IMR-90 (cell line): Measurements from ENCODE around the gene ANKRD11. TPM values are rescaled to one million over a fixed set of nuclear protein-coding genes. Genes with fewer than 3 reads are reported as not detected.
A peak's percentile ranks its signal among the peaks of the same experiment; 100 is the strongest.

Experiments
- ATAC-seq: fragments of 200-7000 bp; cut with Tn5 transposase; 2 replicates; pipeline ENCODE4 v1.9.1; 2020; ENCODE audit warnings: low read depth, mild to moderate bottlenecking, moderate library complexity
- BruUV-seq: library from RNA; stranded (reverse); fragments of 400-500 nt; replicated peaks from 2 replicates; lab custom pipeline; 2021; lab: Mats Ljungman, UMichigan
- CTCF ChIA-PET: fragments of 300-600 bp; formaldehyde crosslinking; extraction: SDS; loops from one replicate; lab custom pipeline; 2021; ENCODE audit warnings: antibody characterized with exemption; lab: Yijun Ruan, JAX
- POLR2A ChIA-PET: fragments of 300-600 bp; sonication (Branson Sonifier 250); formaldehyde crosslinking; loops from one replicate; lab custom pipeline; 2022; ENCODE audit warnings: antibody characterized with exemption; ENCODE audit not compliant: unreplicated experiment; lab: Charles Lee
- DNase-seq: peaks from one replicate; pipeline ENCODE4 v3.0.0; 2013
- H2AFZ ChIP-seq: replicated peaks from 2 replicates; pipeline ENCODE3; 2013; ENCODE audit warnings: low read length, mild to moderate bottlenecking; ENCODE audit not compliant: poor library complexity
- H2AK5ac ChIP-seq: 2 replicates; pipeline ENCODE4 v1.6.1; 2013; ENCODE audit warnings: low read depth, low read length, inconsistent platforms
- H2AK9ac ChIP-seq: replicated peaks from 2 replicates; pipeline ENCODE3; 2013; ENCODE audit warnings: mild to moderate bottlenecking, low read depth, low read length, moderate library complexity; ENCODE audit not compliant: poor library complexity
- H2BK120ac ChIP-seq: 2 replicates; pipeline ENCODE4 v1.6.1; 2013; ENCODE audit warnings: low read depth, low read length, inconsistent platforms
- H2BK15ac ChIP-seq: 3 replicates; pipeline ENCODE4 v1.6.1; 2013; ENCODE audit warnings: low read depth, low read length, inconsistent platforms
- H2BK20ac ChIP-seq: 2 replicates; pipeline ENCODE4 v1.6.1; 2013; ENCODE audit warnings: low read depth, mild to moderate bottlenecking, inconsistent platforms, low read length, moderate library complexity
- H2BK5ac ChIP-seq: 2 replicates; pipeline ENCODE4 v1.6.1; 2013; ENCODE audit warnings: mild to moderate bottlenecking, low read depth, low read length, inconsistent platforms; ENCODE audit not compliant: poor library complexity, severe bottlenecking
- H3K14ac ChIP-seq: replicated peaks from 2 replicates; pipeline ENCODE4 v1.6.1; 2013; ENCODE audit warnings: low read depth, low read length, inconsistent platforms
- H3K18ac ChIP-seq: 2 replicates; pipeline ENCODE4 v1.6.1; 2013; ENCODE audit warnings: low read depth, low read length, control low read depth
- H3K23ac ChIP-seq: 2 replicates; pipeline ENCODE4 v1.6.1; 2013; ENCODE audit warnings: low read depth, low read length, inconsistent platforms
- H3K27ac ChIP-seq: 2 replicates; pipeline ENCODE4 v1.5.1; 2013; ENCODE audit warnings: mild to moderate bottlenecking, control low read depth, low read length; ENCODE audit not compliant: insufficient read depth
- H3K27me3 ChIP-seq: 2 replicates; pipeline ENCODE4 v1.6.1; 2013; ENCODE audit warnings: low read length; ENCODE audit not compliant: control insufficient read depth, insufficient read depth
- H3K36me3 ChIP-seq: 2 replicates; pipeline ENCODE4 v1.6.1; 2013; ENCODE audit warnings: low read length, mixed read lengths; ENCODE audit not compliant: control insufficient read depth, insufficient read depth
- H3K4ac ChIP-seq: 2 replicates; pipeline ENCODE4 v1.6.1; 2013; ENCODE audit warnings: low read depth, low read length, inconsistent platforms
- H3K4me1 ChIP-seq: 2 replicates; pipeline ENCODE4 v1.6.1; 2013; ENCODE audit warnings: low read length, mixed read lengths; ENCODE audit not compliant: control insufficient read depth, insufficient read depth
- H3K4me2 ChIP-seq: 2 replicates; pipeline ENCODE4 v1.6.1; 2013; ENCODE audit warnings: low read depth, mild to moderate bottlenecking, control low read depth, low read length, moderate library complexity
- H3K4me3 ChIP-seq: 2 replicates; pipeline ENCODE4 v1.5.1; 2013; ENCODE audit warnings: low read depth, mild to moderate bottlenecking, control low read depth, low read length, moderate library complexity; ENCODE audit not compliant: insufficient read depth
- H3K56ac ChIP-seq: 2 replicates; pipeline ENCODE4 v1.6.1; 2013; ENCODE audit warnings: low read length, inconsistent platforms; ENCODE audit not compliant: insufficient read depth; ENCODE audit errors: extremely low read depth
- H3K79me1 ChIP-seq, 2 experiments: 2 replicates each; pipeline ENCODE4 v1.6.1; 2013; ENCODE audit warnings: low read length in 2 of 2, inconsistent platforms in 1 of 2, low read depth in 1 of 2
- H3K9ac ChIP-seq: 2 replicates; pipeline ENCODE4 v1.6.1; 2013; ENCODE audit warnings: low read depth, low read length, control low read depth
- H3K9me1 ChIP-seq: 2 replicates; pipeline ENCODE4 v1.6.1; 2013; ENCODE audit warnings: low read length, inconsistent platforms; ENCODE audit not compliant: insufficient read depth
- H3K9me3 ChIP-seq: 2 replicates; pipeline ENCODE4 v1.6.1; 2013; ENCODE audit warnings: low read length; ENCODE audit not compliant: control insufficient read depth, insufficient read depth
- H4K20me1 ChIP-seq: 2 replicates; pipeline ENCODE4 v1.6.1; 2013; ENCODE audit warnings: low read length, inconsistent platforms; ENCODE audit not compliant: insufficient read depth
- H4K5ac ChIP-seq: 2 replicates; pipeline ENCODE4 v1.6.1; 2013; ENCODE audit warnings: mild to moderate bottlenecking, low read depth, low read length, control low read depth
- H4K8ac ChIP-seq, 2 experiments: 2 replicates each; pipeline ENCODE4 v1.6.1; 2013; ENCODE audit warnings: low read depth in 2 of 2, low read length in 2 of 2, control low read depth in 1 of 2, inconsistent platforms in 1 of 2
- H4K91ac ChIP-seq: 2 replicates; pipeline ENCODE4 v1.6.1; 2013; ENCODE audit warnings: low read depth, low read length, inconsistent platforms; ENCODE audit not compliant: insufficient read depth
- BHLHE40 ChIP-seq: fragments of 150-350 bp; IDR thresholded peaks from 2 replicates; pipeline ENCODE4 v1.6.1; 2016; ENCODE audit warnings: mild to moderate bottlenecking, low read depth, low read length
- CEBPB ChIP-seq: IDR thresholded peaks from 2 replicates; pipeline ENCODE4 v1.6.1; 2012; ENCODE audit warnings: low read depth, low read length, improper control_type of control experiment
- CHD1 ChIP-seq: IDR thresholded peaks from 2 replicates; pipeline ENCODE4 v1.6.1; 2012; ENCODE audit warnings: low read depth, low read length, improper control_type of control experiment
- FOS ChIP-seq: fragments of 150-350 bp; IDR thresholded peaks from 2 replicates; pipeline ENCODE4 v1.6.1; 2016; ENCODE audit warnings: low read depth, low read length
- MAFK ChIP-seq: IDR thresholded peaks from 2 replicates; pipeline ENCODE4 v1.6.1; 2012; ENCODE audit warnings: low read depth, low read length, improper control_type of control experiment
- MXI1 ChIP-seq: IDR thresholded peaks from 2 replicates; pipeline ENCODE4 v1.6.1; 2012; ENCODE audit warnings: low read depth, mild to moderate bottlenecking, low read length, moderate library complexity, borderline replicate concordance
- NFE2L2 ChIP-seq: fragments of 150-350 bp; IDR thresholded peaks from 2 replicates; pipeline ENCODE4 v1.6.1; 2016; ENCODE audit warnings: low read depth, mild to moderate bottlenecking, low read length
- RAD21 ChIP-seq: IDR thresholded peaks from 2 replicates; pipeline ENCODE4 v1.6.1; 2012; ENCODE audit warnings: low read length, improper control_type of control experiment
- WGBS, 2 experiments: methylation state at CpG; one replicate each; pipeline versions ENCODE4 v1.1.5 to v1.1.7; 2013; ENCODE audit warnings: missing lambda C conversion rate in 2 of 2; ENCODE audit not compliant: insufficient read length in 1 of 2; ENCODE audit errors: extremely low coverage in 2 of 2; 5-methylcytosine and 5-hydroxymethylcytosine counted together
- dilution Hi-C: fragments of 300-500 bp; cut with HindIII; formaldehyde crosslinking; loops from one replicate; pipeline ENCODE4 v1.14.3; 2018; ENCODE audit warnings: low sequenced_read_pairs; ENCODE audit not compliant: unreplicated experiment
- in situ Hi-C: fragments of 300-500 bp; cut with MboI; formaldehyde crosslinking; loops from 3 replicates; pipeline ENCODE4 v1.14.3; 2019; ENCODE audit warnings: low sequenced_read_pairs, inconsistent platforms, mixed read lengths
- intact Hi-C: fragments of 100-400 bp; cut with micrococcal nuclease; formaldehyde crosslinking; loops from 2 replicates; pipeline ENCODE4 v1.10.0; 2022
- polyA plus RNA-seq, 3 experiments: library from polyadenylated mRNA; depleted of rRNA; stranded (reverse); fragments of >200 nt; gene quantifications; 2 replicates each; pipeline ENCODE4 v1.2.3, GENCODE V29; 2012; ENCODE audit warnings: low replicate concordance in 1 of 3
- total RNA-seq: library from RNA; depleted of rRNA; stranded (reverse); fragments of >200 nt; gene quantifications from 2 replicates; pipeline ENCODE4 v1.2.3, GENCODE V29; 2012
- TF ChIP-seq, protein P1 (sequence below): fragments of 150-350 bp; IDR thresholded peaks from 2 replicates; pipeline ENCODE4 v1.6.1; 2017; ENCODE audit warnings: mild to moderate bottlenecking, antibody characterized with exemption, low read length, low read depth
- TF ChIP-seq, protein P2 (sequence below): conservative IDR thresholded peaks from 2 replicates; pipeline ENCODE4 v1.5.1; 2012; ENCODE audit warnings: mild to moderate bottlenecking, low read depth, low read length, improper control_type of control experiment

The ANKRD11 gene
- total and polyA plus RNA-seq, 2 of the 4 experiments (the other 2 are of a cell fraction), result 46.8 to 71.9 TPM

DNA sequence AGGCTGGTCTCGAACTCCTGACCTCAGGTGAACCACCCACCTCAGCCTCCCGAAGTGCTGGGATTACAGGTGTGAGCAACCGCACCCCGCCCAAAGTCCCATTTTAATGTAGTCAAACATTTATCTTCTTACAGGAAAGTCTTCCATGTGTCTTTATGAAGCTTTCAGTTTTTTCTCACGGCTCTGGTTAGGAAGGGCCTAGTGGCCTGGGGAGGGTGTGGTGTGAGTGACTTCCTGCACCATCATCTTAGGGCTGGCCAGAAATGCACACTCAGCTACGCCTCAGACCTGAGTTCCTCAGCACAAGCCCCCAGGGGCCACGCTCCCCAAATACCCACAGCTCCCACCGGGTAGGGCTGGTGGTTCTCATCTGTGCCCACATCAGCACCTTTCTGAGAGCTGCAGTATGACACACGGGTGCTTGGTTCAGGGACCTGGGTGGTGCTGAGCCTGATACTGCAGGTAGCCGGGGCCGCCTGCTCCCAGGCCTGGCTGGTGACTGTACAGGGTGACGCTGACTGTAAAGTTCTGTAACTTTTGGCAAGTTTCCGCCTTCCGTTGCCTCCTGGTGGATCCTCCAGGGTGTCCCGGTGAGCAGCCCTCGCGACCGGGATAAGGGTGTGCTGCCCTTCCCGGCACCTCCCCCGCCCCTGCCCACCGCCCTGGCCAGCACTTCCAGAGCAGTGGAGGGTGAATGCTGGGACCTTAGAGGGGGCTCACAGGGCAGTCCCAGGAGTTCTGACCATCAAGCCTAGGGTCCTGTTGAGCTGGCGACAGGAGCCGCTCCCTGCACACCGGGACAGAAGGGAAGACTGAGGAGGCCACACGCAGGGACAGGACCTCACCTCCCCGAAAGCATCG lies 220.3 kb downstream of the ANKRD11 start:
- peaks cover 72% of the 10 kb centered on the region for H3K36me3 ChIP-seq
- H4K8ac ChIP-seq, result no peak overlapping the region
- POLR2A ChIA-PET, result no interaction called here

More for the DNA sequence above, 220.3 kb downstream of the ANKRD11 start:
- Histone ChIP-seq H2BK20ac (no peak overlapping the region), H3K9ac (no peak overlapping the region), H3K9me1 (no peaks in the 10 kb centered on the region; the same call in 1 of the 2 replicates), H2AK5ac (no peak overlapping the region), H4K91ac (no peak overlapping the region), H2BK120ac (no peak overlapping the region), H3K4me3 (no peak overlapping the region), H2BK15ac (no peak overlapping the region), H3K79me1 (peaks cover 10 to 54% of the 10 kb centered on the region in 2 experiments), H3K4me1 (no peaks in the 10 kb centered on the region), H3K23ac (no peak overlapping the region), H2AK9ac (peak overlapping the region; percentile 50), H3K56ac (no peak overlapping the region), H4K20me1 (peaks cover 24% of the 10 kb centered on the region; the same call in 1 of the 2 replicates), H3K14ac (no peak overlapping the region), H2BK5ac (no peak overlapping the region), H3K27ac (no peak overlapping the region), H3K4me2 (no peak overlapping the region), H3K4ac (no peak overlapping the region), H3K18ac (no peak overlapping the region), H3K9me3 (no peaks in the 10 kb centered on the region), H2AFZ (no peak overlapping the region), H4K5ac (no peak overlapping the region), H3K27me3 (no peaks in the 10 kb centered on the region)
- BruUV-seq, result no TSS peak
- WGBS, 2 experiments, result 97% methylated on average over 16 of the region's 27 CpGs; no CpG with 5 or more reads in 1 of the 2 experiments
- intact Hi-C loops, result no loop called here
- in situ Hi-C loops, result no loop called here
- no peak for DNase-seq
- CTCF ChIA-PET, result no interaction called here
- no peak for ATAC-seq
- dilution Hi-C loops, result no loop called here
- TF ChIP-seq MXI1, result no peak
- TF ChIP-seq CHD1, result no peak
- TF ChIP-seq FOS, result no peak
- no peak for TF ChIP-seq MAFK
- no peak for TF ChIP-seq CEBPB
- TF ChIP-seq, protein P1, sequence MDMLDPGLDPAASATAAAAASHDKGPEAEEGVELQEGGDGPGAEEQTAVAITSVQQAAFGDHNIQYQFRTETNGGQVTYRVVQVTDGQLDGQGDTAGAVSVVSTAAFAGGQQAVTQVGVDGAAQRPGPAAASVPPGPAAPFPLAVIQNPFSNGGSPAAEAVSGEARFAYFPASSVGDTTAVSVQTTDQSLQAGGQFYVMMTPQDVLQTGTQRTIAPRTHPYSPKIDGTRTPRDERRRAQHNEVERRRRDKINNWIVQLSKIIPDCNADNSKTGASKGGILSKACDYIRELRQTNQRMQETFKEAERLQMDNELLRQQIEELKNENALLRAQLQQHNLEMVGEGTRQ, result no peak
- TF ChIP-seq, protein P2, sequence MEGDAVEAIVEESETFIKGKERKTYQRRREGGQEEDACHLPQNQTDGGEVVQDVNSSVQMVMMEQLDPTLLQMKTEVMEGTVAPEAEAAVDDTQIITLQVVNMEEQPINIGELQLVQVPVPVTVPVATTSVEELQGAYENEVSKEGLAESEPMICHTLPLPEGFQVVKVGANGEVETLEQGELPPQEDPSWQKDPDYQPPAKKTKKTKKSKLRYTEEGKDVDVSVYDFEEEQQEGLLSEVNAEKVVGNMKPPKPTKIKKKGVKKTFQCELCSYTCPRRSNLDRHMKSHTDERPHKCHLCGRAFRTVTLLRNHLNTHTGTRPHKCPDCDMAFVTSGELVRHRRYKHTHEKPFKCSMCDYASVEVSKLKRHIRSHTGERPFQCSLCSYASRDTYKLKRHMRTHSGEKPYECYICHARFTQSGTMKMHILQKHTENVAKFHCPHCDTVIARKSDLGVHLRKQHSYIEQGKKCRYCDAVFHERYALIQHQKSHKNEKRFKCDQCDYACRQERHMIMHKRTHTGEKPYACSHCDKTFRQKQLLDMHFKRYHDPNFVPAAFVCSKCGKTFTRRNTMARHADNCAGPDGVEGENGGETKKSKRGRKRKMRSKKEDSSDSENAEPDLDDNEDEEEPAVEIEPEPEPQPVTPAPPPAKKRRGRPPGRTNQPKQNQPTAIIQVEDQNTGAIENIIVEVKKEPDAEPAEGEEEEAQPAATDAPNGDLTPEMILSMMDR, result no peak
- no peak for TF ChIP-seq RAD21
- TF ChIP-seq BHLHE40, result no peak
- no peak for TF ChIP-seq NFE2L2
